Neural cell (in vitro differentiated cells): ENCODE results near the gene LRRC8D. TPM values are rescaled to one million over a fixed set of nuclear protein-coding genes. Genes with fewer than 3 reads are reported as not detected.

Experiments used
- H2AFZ ChIP-seq: fragments of 200-600, 300-800 bp; sonication (generic), shearing (Covaris generic); 2 replicates; pipeline ENCODE4 v1.6.0; 2014; ENCODE audit warnings: low read depth, mild to moderate bottlenecking, antibody characterized with exemption, low read length, moderate library complexity
- H3F3A ChIP-seq: fragments of 200-600 bp; shearing (Covaris generic); 2 replicates; pipeline ENCODE4 v1.6.1; 2016; ENCODE audit warnings: mild to moderate bottlenecking, moderate library complexity, mixed read lengths, antibody characterized with exemption, low read length; ENCODE audit not compliant: insufficient read depth, poor library complexity, severe bottlenecking
- H3K27ac ChIP-seq: fragments of 200-600, 300-800 bp; sonication (generic), shearing (Covaris generic); 2 replicates; pipeline ENCODE4 v1.5.1; 2014; ENCODE audit warnings: mild to moderate bottlenecking, low read length, moderate library complexity
- H3K27me3 ChIP-seq: fragments of 300-800, 200-600 bp; sonication (generic), shearing (Covaris generic); 2 replicates; pipeline ENCODE4 v1.6.0; 2014; ENCODE audit warnings: mild to moderate bottlenecking, low read depth, low read length, moderate library complexity; ENCODE audit not compliant: insufficient read depth
- H3K36me3 ChIP-seq: fragments of 300-800, 200-600 bp; sonication (generic), shearing (Covaris generic); 2 replicates; pipeline ENCODE4 v1.5.1; 2014; ENCODE audit warnings: mild to moderate bottlenecking, antibody characterized with exemption, low read length, moderate library complexity; ENCODE audit not compliant: insufficient read depth
- H3K4me2 ChIP-seq: fragments of 300-800, 200-600 bp; sonication (generic), shearing (Covaris generic); 2 replicates; pipeline ENCODE4 v1.6.0; 2014; ENCODE audit warnings: mild to moderate bottlenecking, low read length
- H3K4me3 ChIP-seq: fragments of 300-800, 200-600 bp; sonication (generic), shearing (Covaris generic); 2 replicates; pipeline ENCODE4 v1.5.1; 2014; ENCODE audit warnings: mild to moderate bottlenecking, low read length, moderate library complexity
- H3K79me2 ChIP-seq: fragments of 200-600 bp; shearing (Covaris generic); replicated peaks from 2 replicates; pipeline ENCODE4 v1.6.0; 2014; ENCODE audit warnings: mild to moderate bottlenecking, low read length, moderate library complexity; ENCODE audit not compliant: insufficient read depth
- H3K9ac ChIP-seq: fragments of 300-800, 200-600 bp; sonication (generic), shearing (Covaris generic); 2 replicates; pipeline ENCODE4 v1.6.1; 2016; ENCODE audit warnings: mild to moderate bottlenecking, low read length, mixed read lengths
- H3K9me2 ChIP-seq: fragments of 200-600 bp; shearing (Covaris generic); 2 replicates; pipeline ENCODE4 v1.6.1; 2016; ENCODE audit warnings: mild to moderate bottlenecking, low read length, mixed read lengths; ENCODE audit not compliant: insufficient read depth
- H3K9me3 ChIP-seq: fragments of 200-600, 300-800 bp; sonication (generic), shearing (Covaris generic); 2 replicates; pipeline ENCODE4 v1.6.1; 2016; ENCODE audit warnings: mild to moderate bottlenecking, mixed run types, low read length, moderate library complexity, mixed read lengths
- H4K20me1 ChIP-seq: fragments of 200-600 bp; shearing (Covaris generic); 2 replicates; pipeline ENCODE4 v1.6.1; 2016; ENCODE audit warnings: mild to moderate bottlenecking, mixed run types; ENCODE audit not compliant: insufficient read depth
- EP300 ChIP-seq: fragments of 450-650 bp; conservative IDR thresholded peaks from 2 replicates; pipeline ENCODE4 v1.6.1; 2014; ENCODE audit warnings: antibody characterized with exemption, mild to moderate bottlenecking, moderate library complexity; ENCODE audit not compliant: poor library complexity, severe bottlenecking
- EZH2 ChIP-seq: fragments of 200-600, 300-800 bp; shearing (Covaris generic), sonication (generic); IDR thresholded peaks from 2 replicates; pipeline ENCODE4 v1.6.1; 2014; ENCODE audit warnings: antibody characterized with exemption, low read length, borderline replicate concordance, mild to moderate bottlenecking; ENCODE audit not compliant: insufficient read depth, poor library complexity, severe bottlenecking
- MXI1 ChIP-seq: fragments of 450-650 bp; conservative IDR thresholded peaks from 2 replicates; pipeline ENCODE4 v1.6.1; 2014; ENCODE audit warnings: antibody characterized with exemption, mild to moderate bottlenecking; ENCODE audit not compliant: poor library complexity, severe bottlenecking
- POLR2AphosphoS5 ChIP-seq: IDR thresholded peaks from 2 replicates; pipeline ENCODE4 v1.6.1; 2012
- RAD21 ChIP-seq: fragments of 450-650 bp; conservative IDR thresholded peaks from 2 replicates; pipeline ENCODE4 v1.6.1; 2014; ENCODE audit warnings: antibody characterized with exemption, mild to moderate bottlenecking, moderate library complexity
- REST ChIP-seq: IDR thresholded peaks from 2 replicates; pipeline ENCODE4 v1.6.1; 2012; ENCODE audit warnings: borderline replicate concordance
- SMC3 ChIP-seq: fragments of 450-650 bp; conservative IDR thresholded peaks from 2 replicates; pipeline ENCODE4 v1.6.1; 2014; ENCODE audit warnings: antibody characterized with exemption, mild to moderate bottlenecking, moderate library complexity; ENCODE audit not compliant: poor library complexity
- TAF1 ChIP-seq: IDR thresholded peaks from 2 replicates; pipeline ENCODE4 v1.6.1; 2012; ENCODE audit warnings: low read depth
- polyA plus RNA-seq: library from polyadenylated mRNA; depleted of rRNA; stranded (reverse); fragments of >200 nt; gene quantifications from 2 replicates; pipeline ENCODE4 v1.2.3, GENCODE V29; 2014
- TF ChIP-seq, protein P1 (sequence below): fragments of 450-650 bp; IDR thresholded peaks from 2 replicates; pipeline ENCODE4 v1.5.1; 2014; ENCODE audit warnings: antibody characterized with exemption, mild to moderate bottlenecking, moderate library complexity; ENCODE audit not compliant: poor library complexity, severe bottlenecking

LRRC8D gene
- polyA plus RNA-seq, 1 donor from 2014 or later: 43.7 TPM

DNA sequence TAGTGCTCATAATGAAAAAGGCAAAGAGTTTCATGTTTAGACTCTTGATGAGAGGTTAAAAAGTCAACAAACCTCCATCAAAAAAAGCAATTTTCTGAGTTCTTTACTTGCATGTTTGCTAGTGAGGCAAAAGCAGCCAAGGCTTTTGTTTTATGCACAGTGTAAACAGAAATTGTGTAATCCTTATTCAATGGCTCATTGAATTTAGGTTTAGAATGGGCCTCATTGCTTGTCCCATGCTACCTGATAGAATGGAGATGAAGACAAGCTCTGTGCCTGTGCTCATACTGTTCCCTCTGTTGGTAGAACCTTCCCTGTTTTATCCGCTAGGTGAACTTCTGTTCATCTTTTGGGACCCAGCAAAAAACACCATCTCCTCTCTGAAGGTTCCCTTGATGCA is 10.0 kb upstream of the LRRC8D start:
- H3K27me3 ChIP-seq: no peaks in the 10 kb centered on the region
- H3K36me3 ChIP-seq: no peaks in the 10 kb centered on the region
- H3K4me2 ChIP-seq: no peak overlapping the region
- no peaks in the 10 kb centered on the region for H3F3A ChIP-seq
- no peak overlapping the region for H3K4me3 ChIP-seq
- no peaks in the 10 kb centered on the region for H3K9me3 ChIP-seq
- TF ChIP-seq POLR2AphosphoS5 (no peak), SMC3 (no peak), MXI1 (no peak), RAD21 (no peak), EP300 (no peak), TAF1 (no peak), EZH2 (no peak), REST (no peak)
- TF ChIP-seq, protein P1, sequence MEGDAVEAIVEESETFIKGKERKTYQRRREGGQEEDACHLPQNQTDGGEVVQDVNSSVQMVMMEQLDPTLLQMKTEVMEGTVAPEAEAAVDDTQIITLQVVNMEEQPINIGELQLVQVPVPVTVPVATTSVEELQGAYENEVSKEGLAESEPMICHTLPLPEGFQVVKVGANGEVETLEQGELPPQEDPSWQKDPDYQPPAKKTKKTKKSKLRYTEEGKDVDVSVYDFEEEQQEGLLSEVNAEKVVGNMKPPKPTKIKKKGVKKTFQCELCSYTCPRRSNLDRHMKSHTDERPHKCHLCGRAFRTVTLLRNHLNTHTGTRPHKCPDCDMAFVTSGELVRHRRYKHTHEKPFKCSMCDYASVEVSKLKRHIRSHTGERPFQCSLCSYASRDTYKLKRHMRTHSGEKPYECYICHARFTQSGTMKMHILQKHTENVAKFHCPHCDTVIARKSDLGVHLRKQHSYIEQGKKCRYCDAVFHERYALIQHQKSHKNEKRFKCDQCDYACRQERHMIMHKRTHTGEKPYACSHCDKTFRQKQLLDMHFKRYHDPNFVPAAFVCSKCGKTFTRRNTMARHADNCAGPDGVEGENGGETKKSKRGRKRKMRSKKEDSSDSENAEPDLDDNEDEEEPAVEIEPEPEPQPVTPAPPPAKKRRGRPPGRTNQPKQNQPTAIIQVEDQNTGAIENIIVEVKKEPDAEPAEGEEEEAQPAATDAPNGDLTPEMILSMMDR: no peak
- no peaks in the 10 kb centered on the region for H3K79me2 ChIP-seq
- no peaks in the 10 kb centered on the region for H4K20me1 ChIP-seq
- H3K27ac ChIP-seq: no peak overlapping the region
- H2AFZ ChIP-seq: no peak overlapping the region
- no peak overlapping the region for H3K9ac ChIP-seq
- no peaks in the 10 kb centered on the region for H3K9me2 ChIP-seq

- Histone ChIP-seq H2AFZ (no peak overlapping the region), H3K4me3 (no peak overlapping the region), H3K27ac (no peak overlapping the region), H3K9me2 (no peaks in the 10 kb centered on the region), H3K9me3 (no peaks in the 10 kb centered on the region), H3K9ac (no peak overlapping the region), H3K79me2 (no peaks in the 10 kb centered on the region), H3K27me3 (no peaks in the 10 kb centered on the region), H3K36me3 (no peaks in the 10 kb centered on the region), H4K20me1 (no peaks in the 10 kb centered on the region), H3F3A (no peaks in the 10 kb centered on the region), H3K4me2 (no peak overlapping the region)
- no peak for TF ChIP-seq POLR2AphosphoS5
- TF ChIP-seq EP300: no peak
- TF ChIP-seq SMC3: no peak
- TF ChIP-seq, protein P1: no peak
- TF ChIP-seq EZH2: no peak
- no peak for TF ChIP-seq RAD21
- no peak for TF ChIP-seq MXI1
- no peak for TF ChIP-seq REST
- no peak for TF ChIP-seq TAF1
Measured at GRCh38 chr1:89812992-89813391, 7.8 kb upstream of the LRRC8D start.
